Calu3 (cell line): Measurements from ENCODE around the gene IER5L. TPM values are rescaled to one million over a fixed set of nuclear protein-coding genes. Genes with fewer than 3 reads are reported as not detected.

Source experiments
- BruUV-seq: library from RNA; stranded (reverse); fragments of 400-500 nt; replicated peaks from 2 replicates; lab custom pipeline; 2021; lab: Mats Ljungman, UMichigan
- CTCF ChIA-PET: fragments of 300-600 bp; sonication (Branson Sonifier 250); formaldehyde crosslinking; loops from one replicate; lab custom pipeline; 2022; ENCODE audit warnings: antibody characterized with exemption; lab: Charles Lee
- DNase-seq: peaks from one replicate; pipeline ENCODE4 v3.0.0; 2022
- H3K27ac Mint-ChIP-seq: one replicate; pipeline ENCODE4 v1.8.0; 2022; ENCODE audit warnings: mixed read lengths; ENCODE audit not compliant: unreplicated experiment
- H3K27me3 Mint-ChIP-seq: one replicate; pipeline ENCODE4 v1.8.0; 2022; ENCODE audit warnings: mixed read lengths; ENCODE audit not compliant: unreplicated experiment
- H3K36me3 Mint-ChIP-seq: one replicate; pipeline ENCODE4 v1.8.0; 2022; ENCODE audit warnings: mild to moderate bottlenecking, moderate library complexity, mixed read lengths; ENCODE audit not compliant: insufficient read depth, unreplicated experiment
- H3K4me1 Mint-ChIP-seq: one replicate; pipeline ENCODE4 v1.8.0; 2022; ENCODE audit warnings: mild to moderate bottlenecking, low read depth, mixed read lengths; ENCODE audit not compliant: unreplicated experiment
- H3K4me3 Mint-ChIP-seq: one replicate; pipeline ENCODE4 v1.8.0; 2022; ENCODE audit warnings: mild to moderate bottlenecking, low read depth, moderate library complexity, mixed read lengths; ENCODE audit not compliant: unreplicated experiment
- H3K9me3 Mint-ChIP-seq: one replicate; pipeline ENCODE4 v1.8.0; 2022; ENCODE audit warnings: low read depth, mixed read lengths; ENCODE audit not compliant: unreplicated experiment
- CTCF ChIP-seq: fragments of 200-600 bp; IDR thresholded peaks from one replicate; pipeline ENCODE4 v1.8.0; 2022; ENCODE audit warnings: antibody characterized with exemption; ENCODE audit not compliant: unreplicated experiment
- intact Hi-C: fragments of 100-400 bp; cut with micrococcal nuclease; formaldehyde crosslinking; loops from one replicate; pipeline ENCODE4 v1.10.0; 2022; ENCODE audit not compliant: unreplicated experiment
- total RNA-seq: library from RNA; stranded (reverse); gene quantifications from 2 replicates; pipeline ENCODE4 v1.2.3, GENCODE V29; 2022

The IER5L gene
- total RNA-seq, 1 experiment from 2014 or later, result 60.3 TPM

- no TSS peak for BruUV-seq
- no peaks in the 10 kb centered on the region for H3K27me3 Mint-ChIP-seq
- H3K9me3 Mint-ChIP-seq, result no peaks in the 10 kb centered on the region
- H3K4me1 Mint-ChIP-seq, result no peaks in the 10 kb centered on the region
- no peak overlapping the region for H3K27ac Mint-ChIP-seq
- DNase-seq, result no peak
- no peak overlapping the region for H3K4me3 Mint-ChIP-seq
- H3K36me3 Mint-ChIP-seq, result peaks cover 17% of the 10 kb centered on the region
- CTCF ChIA-PET, result interaction anchor here (0.7 kb wide), 1 partner anchor 511 kb away, joined by 3 read pairs; no protein-coding TSS in a partner anchor
- no peak for TF ChIP-seq CTCF
- intact Hi-C loops, result no loop called here
Observed at GRCh38 chr9:129126749-129127618, 51.1 kb downstream of the IER5L start.

Other genes with a start within 250 kb of the IER5L start
- gene DOLK, start 230.7 kb downstream of the IER5L start, total RNA-seq, result 14.6 and 14.7 TPM in 2 replicates
- gene NUP188, start 230.6 kb downstream of the IER5L start, total RNA-seq, result 34.3 and 49.6 TPM in 2 replicates
- 66.5 and 83.8 TPM in 2 replicates for gene SH3GLB2, start 149.9 kb downstream of the IER5L start, total RNA-seq
- 17.8 and 21.2 TPM in 2 replicates for gene MIGA2, start 141.6 kb downstream of the IER5L start, total RNA-seq
- 14.4 and 16.1 TPM in 2 replicates for gene DOLPP1, start 97.2 kb downstream of the IER5L start, total RNA-seq
- 7.1 and 9.2 TPM in 2 replicates for gene CRAT, start 67.5 kb downstream of the IER5L start, total RNA-seq
- 76.2 and 83.3 TPM in 2 replicates for gene PTPA, start 66.8 kb downstream of the IER5L start, total RNA-seq